AG04450 (cell line): ENCODE measurements around the gene MAD1L1. TPM values are rescaled to one million over a fixed set of nuclear protein-coding genes. Genes with fewer than 3 reads are reported as not detected.

ENCODE experiments used
- CTCF ChIA-PET: fragments of 300-600, 350-600 bp; formaldehyde crosslinking; extraction: SDS; loops from one replicate; lab custom pipeline; 2022; ENCODE audit warnings: antibody characterized with exemption, inconsistent platforms; lab: Charles Lee
- POLR2A ChIA-PET: fragments of 350-600 bp; formaldehyde crosslinking; extraction: SDS; loops from one replicate; lab custom pipeline; 2021; ENCODE audit warnings: antibody characterized with exemption, inconsistent platforms; lab: Yijun Ruan, JAX
- DNase-seq: peaks from one replicate; pipeline ENCODE4 v3.0.0-alpha.2; 2011; ENCODE audit warnings: low read depth, low spot score
- H3K27ac ChIP-seq: one replicate; pipeline ENCODE4 v1.5.1; 2012; ENCODE audit warnings: low read depth, low read length, control low read depth
- H3K27me3 ChIP-seq: one replicate; pipeline ENCODE4 v1.6.0; 2012; ENCODE audit warnings: low read length; ENCODE audit not compliant: control insufficient read depth, insufficient read depth
- H3K4me3 ChIP-seq: 2 replicates; pipeline ENCODE4 v1.5.1; 2011; ENCODE audit warnings: mild to moderate bottlenecking, low read depth, low read length, control low read depth
- H3K9me3 ChIP-seq: 2 replicates; pipeline ENCODE4 v1.5.1; 2012; ENCODE audit warnings: low read length; ENCODE audit not compliant: control insufficient read depth, insufficient read depth
- CTCF ChIP-seq: IDR thresholded peaks from 2 replicates; pipeline ENCODE4 v1.5.1; 2011; ENCODE audit warnings: low read depth, low read length, control low read depth, inconsistent platforms
- polyA plus RNA-seq: library from polyadenylated mRNA; depleted of rRNA; stranded (reverse); fragments of >200 nt; gene quantifications from 2 replicates; pipeline ENCODE4 v1.2.3, GENCODE V29; 2011

The MAD1L1 gene
- polyA plus RNA-seq, 1 experiment, result 11.9 TPM

- no peak for TF ChIP-seq CTCF
- CTCF ChIA-PET, result interaction anchor here (0.6 to 1.2 kb wide), 2 partner anchors 96 to 587 kb away, joined by 3 read pairs; no protein-coding TSS in a partner anchor
- Histone ChIP-seq H3K27ac (peak overlapping the region; percentile 21), H3K4me3 (no peak overlapping the region), H3K27me3 (peaks cover 2% of the 10 kb centered on the region), H3K9me3 (peaks cover 5% of the 10 kb centered on the region; the same call in 1 of the 2 replicates)
- POLR2A ChIA-PET, result interaction anchor here (1.0 to 1.2 kb wide), 2 partner anchors 8 to 9 kb away, joined by 3 to 4 read pairs; no protein-coding TSS in a partner anchor
- no peak for DNase-seq
Measured at GRCh38 chr7:2165610-2166594, 66.8 kb downstream of the MAD1L1 start.

- ChIA-PET CTCF (interaction anchor here (1.2 kb wide), 1 partner anchor 586 kb away, joined by 3 read pairs; no protein-coding TSS in a partner anchor), POLR2A (no interaction called here)
- no peak for TF ChIP-seq CTCF
Measured at GRCh38 chr7:2165239-2165609, 67.5 kb downstream of the MAD1L1 start.

DNA sequence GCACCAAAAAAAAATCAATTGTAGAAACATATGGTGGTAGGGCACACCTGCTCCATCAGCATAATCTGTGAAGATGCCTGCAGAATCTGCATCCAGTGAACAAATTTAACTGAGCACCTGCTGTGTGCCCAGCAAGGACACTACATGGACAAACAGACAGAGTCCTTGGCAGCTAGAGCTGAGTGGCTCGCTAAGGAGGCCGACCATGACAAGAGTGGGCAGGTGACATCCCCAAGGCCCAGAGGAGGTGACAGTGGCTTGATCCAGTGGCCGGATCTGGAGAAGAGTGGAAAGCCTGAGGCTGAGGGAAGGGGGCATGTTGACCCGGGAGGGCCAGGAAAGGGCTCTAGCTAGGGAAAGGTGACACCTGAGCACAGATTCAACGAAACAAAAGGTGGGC, 68.1 kb downstream of the MAD1L1 start:
- H3K4me3 ChIP-seq, result no peak overlapping the region
- H3K27ac ChIP-seq, result no peak overlapping the region
- POLR2A ChIA-PET, result no interaction called here
- TF ChIP-seq CTCF, result no peak
- H3K27me3 ChIP-seq, result no peaks in the 10 kb centered on the region
- no peak for DNase-seq
- peaks cover 5% of the 10 kb centered on the region; the same call in 1 of the 2 replicates for H3K9me3 ChIP-seq
- CTCF ChIA-PET, result no interaction called here

More at GRCh38 chr7:2165239-2165609, 67.5 kb downstream of the MAD1L1 start:
- peaks cover 5% of the 10 kb centered on the region; the same call in 1 of the 2 replicates for H3K9me3 ChIP-seq
- H3K27ac ChIP-seq, result no peak overlapping the region
- no peak overlapping the region for H3K4me3 ChIP-seq
- H3K27me3 ChIP-seq, result no peaks in the 10 kb centered on the region
- no peak for DNase-seq

DNA sequence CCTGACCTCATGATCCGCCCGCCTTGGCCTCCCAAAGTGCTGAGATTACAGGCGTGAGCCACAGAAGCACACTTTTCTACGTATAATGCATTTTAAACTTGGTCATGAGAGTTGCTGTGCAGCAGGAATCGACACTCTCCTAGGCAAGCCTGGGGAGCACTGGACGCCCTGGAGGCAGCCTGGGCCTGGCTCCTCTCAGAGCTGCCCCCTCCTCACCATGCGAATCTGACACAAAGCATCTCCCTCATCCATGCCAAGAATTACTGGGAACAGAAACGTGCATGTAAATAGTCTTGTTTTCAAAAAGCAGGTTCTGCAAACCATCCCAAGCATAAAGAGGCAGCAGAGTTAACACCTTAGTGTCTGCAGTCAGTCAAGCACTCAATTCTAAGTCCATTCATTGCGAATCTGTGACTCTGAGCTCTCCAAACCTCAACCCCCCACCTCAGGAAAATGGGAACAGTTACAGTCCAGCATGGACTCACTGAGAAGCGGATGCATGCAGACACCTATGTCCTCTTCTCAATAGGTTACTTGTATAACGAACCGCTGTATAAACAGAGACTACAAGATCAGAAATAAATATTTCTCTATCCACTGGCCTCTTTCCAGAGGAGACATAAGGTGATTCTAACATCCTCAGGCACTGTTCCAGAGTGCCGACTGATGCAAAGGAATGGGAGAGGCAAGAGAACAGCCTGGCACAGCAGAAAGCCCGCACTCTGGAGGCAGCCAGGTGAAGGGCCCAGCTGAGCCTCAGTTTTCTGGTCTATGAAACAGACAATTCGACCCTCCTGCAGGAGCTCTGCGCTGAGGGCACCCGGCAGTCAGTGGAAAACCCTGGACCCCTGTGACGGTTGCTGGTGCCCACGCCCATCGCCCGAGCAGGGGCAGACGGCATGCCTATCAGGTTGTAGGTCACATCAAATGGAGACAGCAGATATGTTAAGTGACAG, 68.9 kb downstream of the MAD1L1 start:
- no peak for TF ChIP-seq CTCF
- no peak for DNase-seq
- Histone ChIP-seq H3K4me3 (no peak overlapping the region), H3K27me3 (no peaks in the 10 kb centered on the region), H3K27ac (no peak overlapping the region), H3K9me3 (peaks cover 5% of the 10 kb centered on the region; the same call in 1 of the 2 replicates)
- CTCF ChIA-PET, result no interaction called here
- POLR2A ChIA-PET, result no interaction called here
